GM21786 (cell line): ENCODE results near the gene SLC13A4.
"Not testable (repeated sequence)": the region's sequence is repeated elsewhere in the genome, so short reads cannot be mapped to it uniquely, and the experiment has no call there.

Experiments
- ATAC-seq: cut with Tn5 transposase; IDR thresholded peaks from one replicate; pipeline ENCODE4 v1.9.1; 2021; ENCODE audit not compliant: unreplicated experiment

SLC13A4 gene

DNA sequence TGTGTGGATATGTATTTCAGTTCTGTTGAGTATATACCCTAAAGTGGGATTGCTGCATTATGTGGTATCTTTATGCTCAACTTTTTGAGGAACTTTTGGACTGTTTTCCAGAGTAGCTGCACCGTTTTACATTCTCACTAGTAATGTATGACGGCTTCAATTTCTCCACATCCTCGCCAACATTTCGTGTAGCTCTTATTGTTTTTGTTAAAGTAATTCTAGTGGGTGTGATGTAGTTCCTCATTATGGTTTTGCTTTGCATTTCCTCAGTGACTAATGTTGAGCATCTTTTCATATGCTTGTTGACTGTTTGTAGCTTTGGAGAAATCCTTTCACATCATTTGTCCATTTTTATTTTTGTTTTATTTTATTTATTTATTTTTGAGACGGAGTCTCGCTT is 61.1 kb downstream of the SLC13A4 start:
- ATAC-seq = no peak

DNA sequence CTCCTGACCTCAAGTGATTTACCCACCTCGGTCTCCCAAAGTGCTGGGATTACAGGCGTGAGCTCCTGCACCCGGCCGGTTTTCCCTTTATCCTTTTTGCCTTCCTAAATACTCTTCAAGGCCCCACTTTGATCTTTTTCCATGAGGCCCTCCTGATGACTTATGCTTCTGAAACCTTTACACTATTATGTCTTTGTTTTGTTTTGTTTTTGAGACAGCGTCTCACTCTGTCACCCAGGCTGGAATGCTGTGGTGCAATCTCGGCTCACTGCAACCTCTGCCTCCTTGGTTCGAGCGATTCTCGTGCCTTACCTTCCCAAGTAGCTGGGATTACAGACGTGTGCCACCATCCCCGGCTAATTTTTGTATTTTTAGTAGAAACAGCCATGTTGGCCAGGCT is 61.8 kb downstream of the SLC13A4 start:
- ATAC-seq = no peak

DNA sequence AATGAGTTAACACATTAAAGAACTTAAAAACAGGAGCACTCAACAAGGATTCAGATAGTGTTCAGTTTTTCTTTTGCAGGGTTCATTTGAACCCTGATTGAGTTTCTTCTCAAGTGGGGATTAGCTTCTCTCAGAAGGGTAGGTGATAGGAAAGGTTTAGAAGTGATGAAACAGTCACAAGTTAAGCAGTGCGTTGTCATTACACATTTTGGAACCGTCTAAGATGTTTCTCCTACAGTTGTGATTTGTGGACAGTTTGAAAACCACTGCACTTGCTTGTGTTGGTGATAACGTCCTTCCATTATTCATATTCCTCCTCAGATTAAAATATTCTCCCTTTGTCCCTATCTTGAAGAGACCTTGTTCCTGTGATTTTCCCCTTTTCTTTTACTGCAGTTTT is 62.9 kb downstream of the SLC13A4 start:
- no peak for ATAC-seq

DNA sequence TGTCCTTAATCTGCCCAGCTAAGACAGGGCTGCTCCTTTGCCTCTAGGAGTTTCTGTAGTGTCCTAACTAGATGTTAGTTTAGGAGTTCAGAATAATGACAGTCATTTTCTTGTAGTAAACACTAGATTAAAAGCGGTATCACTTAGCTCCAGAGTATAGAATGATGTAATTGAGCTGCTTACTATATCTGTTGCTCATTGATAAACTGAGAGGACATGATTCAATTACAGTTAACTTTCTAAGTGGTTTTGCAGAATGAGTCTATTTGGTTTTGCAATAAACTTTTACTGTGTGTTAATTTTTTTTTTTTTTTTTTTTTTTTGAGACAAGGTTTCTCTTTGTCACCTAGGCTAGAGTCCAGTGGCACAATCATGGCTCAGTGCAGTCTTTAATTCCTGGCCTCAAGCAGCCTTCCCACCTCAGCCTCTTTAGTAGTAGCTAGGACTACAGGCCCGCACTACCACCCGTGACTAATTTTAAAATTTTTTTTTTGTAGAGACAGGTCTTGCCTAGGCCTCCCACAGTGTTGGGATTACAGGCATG is 63.9 kb downstream of the SLC13A4 start:
- ATAC-seq = no peak

DNA sequence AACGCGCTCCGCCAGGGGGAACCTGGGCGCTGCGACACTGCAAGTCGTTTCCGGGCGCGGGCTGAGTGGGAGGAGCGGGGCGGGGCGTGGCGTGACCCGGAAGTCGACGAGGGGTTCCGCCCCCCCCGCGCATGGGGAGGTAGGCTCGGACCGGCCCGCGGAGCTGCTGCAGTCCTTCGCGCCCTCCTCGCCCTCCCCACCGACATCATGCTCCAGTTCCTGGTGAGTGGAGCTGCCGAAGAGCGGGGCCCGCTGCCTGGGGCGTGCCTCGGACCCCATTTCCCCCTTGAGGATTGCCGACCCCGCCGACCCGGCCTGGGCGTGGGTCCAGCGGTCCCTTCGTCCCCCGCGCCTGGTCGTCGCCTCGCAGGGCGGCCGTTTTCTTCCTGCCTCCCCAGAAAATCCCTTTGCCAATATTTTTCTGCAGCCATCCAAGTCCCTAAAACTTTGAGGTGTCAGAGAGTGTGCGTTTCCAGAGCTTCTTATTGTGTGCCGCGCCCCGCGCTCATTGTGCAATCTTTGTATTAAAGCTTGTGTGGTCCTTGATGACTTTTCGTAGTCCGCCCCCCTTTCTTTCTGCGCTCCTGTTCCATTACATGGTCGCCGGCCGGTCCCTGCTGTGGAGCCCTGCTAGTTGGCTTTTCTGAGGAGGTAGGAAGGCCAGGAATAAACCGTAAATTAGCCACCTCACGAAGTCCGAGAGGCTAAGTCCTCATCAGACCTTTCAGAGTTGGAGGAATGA is 65.4 kb downstream of the SLC13A4 start, which contains the start of gene STMP1:
TSS of gene STMP1 (plus strand) at position 142 of the 742 bp plus-strand sequence.
- ATAC-seq = peak; percentile 88

DNA sequence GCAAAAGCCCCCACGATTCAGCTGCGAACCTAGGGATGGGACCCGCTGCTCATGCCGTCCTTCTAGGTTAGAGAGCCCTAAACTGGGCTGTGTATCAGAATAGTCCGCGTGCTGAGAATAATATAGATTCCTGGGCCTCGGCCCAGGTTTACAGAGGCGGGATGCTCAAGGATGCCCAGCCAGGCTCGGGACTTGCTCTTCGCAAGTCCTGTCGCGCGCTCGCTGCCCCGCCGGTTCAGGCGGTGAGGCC is 65.9 kb downstream of the SLC13A4 start:
- peak; percentile 13 for ATAC-seq

DNA sequence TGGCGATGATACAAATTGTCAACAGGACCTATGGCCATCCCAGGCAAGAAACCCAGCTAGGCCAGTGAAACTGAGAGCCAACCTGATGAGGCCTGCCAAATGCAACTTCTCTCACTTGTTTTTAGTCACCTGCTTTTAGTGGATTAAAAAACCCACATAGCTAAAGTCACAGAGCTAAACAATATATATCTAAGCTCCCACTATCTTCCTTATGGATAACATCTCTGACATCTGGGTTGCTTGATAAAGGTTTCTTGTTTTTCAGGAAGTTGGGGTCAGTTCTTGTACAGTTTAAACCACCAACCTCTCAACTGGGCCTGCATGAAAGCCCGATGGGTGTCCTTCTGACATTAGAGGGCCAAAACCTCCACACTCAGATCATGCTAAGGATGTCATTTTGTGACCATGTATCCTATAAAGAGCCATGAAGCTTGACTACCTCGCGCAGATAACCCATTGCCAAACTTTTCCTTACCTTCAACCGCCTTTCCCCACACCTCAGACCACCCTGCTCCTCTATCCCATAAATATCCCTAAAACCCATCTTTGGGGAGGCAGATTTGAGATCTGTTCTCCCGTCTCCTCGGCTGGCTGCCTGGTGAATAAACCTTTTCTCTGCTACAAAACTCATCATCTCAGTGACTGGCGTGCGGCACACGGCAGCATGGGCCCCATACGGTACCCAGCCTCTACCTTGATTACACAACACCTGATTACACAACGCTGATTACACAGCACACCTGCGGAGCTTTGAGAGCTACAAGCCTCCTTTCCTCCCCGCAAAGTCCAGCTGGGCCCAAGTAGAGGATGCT is 66.5 kb downstream of the SLC13A4 start:
- no peak for ATAC-seq

DNA sequence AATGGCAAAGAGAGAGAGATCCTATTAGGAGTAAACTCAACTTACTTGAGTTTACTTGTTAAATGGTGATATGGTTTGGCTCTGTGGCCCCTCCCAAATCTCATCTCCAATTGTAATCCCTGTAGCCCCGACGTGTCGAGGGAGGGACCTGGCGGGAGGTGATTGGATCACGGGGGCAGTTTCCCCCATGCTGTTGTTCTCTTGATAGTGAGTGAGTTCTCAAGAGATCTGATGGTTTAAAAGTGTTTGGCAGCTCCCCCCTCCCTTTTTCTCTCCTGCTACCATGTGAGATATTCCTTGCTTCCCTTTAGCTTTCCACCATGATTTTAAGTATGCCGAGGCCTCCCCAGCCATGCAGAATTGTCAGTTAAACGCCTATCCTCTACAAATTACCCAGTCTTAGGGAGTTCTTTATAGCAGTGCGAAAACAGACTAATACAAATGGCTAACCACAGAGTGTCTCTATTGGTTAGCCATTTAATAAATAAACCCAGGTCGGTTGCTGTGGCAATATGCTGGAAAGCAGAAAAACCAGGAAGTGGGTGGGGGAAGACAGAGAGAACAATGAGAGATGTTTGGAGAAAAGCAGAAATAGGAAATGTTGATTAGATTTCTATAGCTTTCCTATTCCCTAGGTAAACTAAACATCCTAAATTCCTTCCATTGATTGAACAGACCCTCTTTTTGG is 68.7 kb downstream of the SLC13A4 start:
- ATAC-seq = no peak

DNA sequence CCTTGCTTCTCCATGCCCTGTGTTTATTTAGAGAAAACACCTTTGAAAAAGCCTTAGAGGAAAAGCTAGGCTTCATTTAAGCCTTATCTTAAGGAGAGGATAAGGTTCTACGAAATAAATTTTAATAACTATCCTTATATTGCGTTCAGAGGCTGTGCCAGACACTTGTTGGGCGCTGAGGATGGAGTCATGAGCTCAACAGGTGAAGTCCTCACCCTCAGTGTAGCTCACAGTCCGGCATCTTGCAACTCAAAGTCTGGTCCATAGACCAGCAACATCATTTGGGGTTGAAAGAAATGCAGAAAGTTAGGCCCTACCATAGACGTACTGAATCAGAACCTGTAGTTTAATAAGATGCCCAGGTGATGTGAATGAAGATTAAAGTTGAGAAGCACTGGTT is 69.4 kb downstream of the SLC13A4 start:
- ATAC-seq = no peak

DNA sequence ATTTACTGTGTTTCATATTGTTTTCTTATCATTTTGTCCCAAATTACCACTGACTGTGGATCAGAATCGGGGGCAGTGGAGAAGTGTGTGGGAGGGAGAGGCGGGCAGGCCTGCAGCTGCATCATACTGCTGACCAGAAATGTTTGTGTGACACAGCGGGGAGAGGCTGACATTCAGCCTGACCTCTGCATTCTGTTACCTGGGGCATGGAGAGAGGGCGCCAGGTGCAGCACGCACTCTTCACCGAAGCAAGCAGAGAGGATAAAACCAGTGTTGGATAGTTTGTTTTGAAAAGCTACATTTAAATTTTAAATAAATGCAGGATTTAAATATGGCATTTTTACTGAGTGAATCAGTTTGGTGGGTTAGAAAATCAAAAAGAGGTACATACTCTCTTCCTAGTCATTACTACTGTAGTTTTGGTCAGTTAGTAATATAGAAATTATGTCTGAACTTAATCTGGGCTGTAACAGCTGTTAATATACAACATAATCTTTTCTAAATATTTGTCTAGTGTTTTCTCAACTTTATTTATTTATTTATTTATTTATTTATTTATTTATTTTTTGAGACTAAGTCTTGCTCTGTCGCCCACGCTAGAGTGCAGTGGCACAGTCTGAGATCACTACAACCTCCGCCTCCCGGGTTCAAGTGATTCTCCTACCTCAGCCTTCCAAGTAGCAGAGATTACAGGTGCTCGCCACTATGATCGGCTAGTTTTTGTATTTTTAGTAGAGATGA is 74.5 kb downstream of the SLC13A4 start:
- no peak for ATAC-seq

DNA sequence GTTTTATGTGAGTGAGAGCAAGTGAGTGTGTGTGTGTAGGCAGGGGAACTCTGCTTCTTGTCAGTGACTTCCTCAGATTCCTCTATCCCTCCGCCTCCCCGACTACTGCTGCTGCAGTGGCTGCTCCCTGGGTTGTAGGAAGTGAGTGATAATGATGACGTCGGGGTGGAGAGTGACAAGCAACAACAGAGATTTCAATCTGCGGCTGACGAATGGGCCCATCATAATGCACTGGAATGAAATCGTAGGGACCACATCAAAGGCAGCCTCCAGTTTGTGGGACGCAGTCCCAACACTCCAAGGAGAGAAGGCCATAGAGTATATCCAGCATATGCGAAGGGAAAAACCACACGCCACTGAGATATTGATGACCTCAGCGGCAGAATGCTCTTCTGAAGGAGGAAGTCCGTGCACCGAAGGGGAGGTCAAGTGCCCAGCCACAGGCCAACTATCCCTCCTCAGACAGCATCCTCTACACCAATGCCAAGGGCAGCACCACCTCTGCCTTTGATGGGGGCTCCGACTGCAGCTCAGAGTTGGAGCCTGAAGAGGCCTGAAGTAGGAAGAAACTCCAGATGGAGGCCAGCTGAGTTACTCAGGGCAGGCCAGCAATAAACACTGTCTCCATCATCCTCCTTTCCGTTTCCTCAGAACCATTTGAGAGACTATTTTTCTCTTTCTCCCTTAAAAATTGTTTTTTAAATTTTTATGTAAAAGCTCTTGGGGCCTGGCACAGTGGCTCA is 77.0 kb downstream of the SLC13A4 start:
- no peak for ATAC-seq

DNA sequence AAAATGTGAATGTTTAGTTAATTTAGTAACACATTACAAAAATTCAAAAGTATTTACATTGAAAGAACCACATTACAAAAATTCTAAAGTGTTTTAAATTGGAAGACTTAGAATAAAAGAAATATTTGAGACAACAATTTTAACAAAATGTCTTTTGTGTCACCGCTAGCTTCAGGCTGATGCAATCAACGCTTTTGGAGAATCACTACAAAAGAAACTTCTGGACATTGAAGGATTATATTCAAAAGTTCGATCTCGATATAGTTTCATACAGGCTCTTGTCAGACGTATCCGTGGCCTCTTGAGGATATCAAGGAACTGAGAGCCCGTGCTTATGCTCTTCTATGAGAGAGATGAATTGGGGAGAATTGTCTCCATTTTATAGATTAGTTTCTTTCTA is 79.8 kb downstream of the SLC13A4 start:
- no peak for ATAC-seq

DNA sequence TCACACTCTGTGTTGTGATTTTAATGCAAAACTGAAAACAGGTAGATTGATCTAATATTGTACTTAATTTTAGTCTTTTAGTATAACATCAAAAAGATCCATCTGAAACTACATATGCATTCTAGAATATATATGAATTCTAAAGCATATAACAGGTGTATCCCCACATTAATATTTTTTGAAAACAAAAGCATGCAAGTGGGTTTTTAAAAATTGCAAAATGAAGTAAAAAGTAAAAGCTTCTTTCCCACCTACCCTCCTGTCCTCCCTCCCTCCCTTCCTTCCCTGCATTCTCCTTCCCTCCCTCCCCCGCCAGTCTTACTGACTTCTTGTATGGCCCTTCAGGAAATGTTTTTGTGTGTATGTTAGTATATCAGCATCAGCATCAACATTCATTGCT is 80.2 kb downstream of the SLC13A4 start:
- no peak for ATAC-seq

DNA sequence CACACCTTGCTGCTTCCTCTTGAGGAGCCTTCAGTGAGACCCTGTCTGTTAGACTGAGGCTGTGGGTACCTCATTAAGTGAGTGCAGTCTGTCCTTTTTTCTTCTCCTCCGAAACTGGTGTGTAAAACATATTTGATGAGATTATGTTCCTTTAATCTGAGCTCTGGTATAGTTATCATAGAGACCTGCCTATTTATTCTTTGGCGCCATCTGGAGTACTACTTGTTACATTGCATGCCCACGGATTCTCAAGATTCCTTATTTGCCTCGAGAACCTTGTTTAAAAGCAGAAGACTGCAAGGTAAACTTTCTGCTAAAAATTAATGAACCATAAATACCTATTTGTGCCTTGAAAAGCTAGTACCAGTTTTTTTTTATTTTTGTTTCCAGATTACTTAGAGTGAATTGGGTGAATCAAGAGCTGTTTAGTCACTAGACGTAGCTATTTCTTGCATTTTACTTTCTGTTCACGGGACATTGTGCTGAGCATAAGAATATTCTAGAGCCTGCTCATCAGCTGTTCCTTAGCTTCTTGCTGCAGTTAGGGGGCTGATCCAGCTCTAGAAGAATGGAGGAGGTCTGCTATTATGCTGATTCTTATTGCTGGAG is 82.6 kb downstream of the SLC13A4 start:
- peak; percentile 67 for ATAC-seq

DNA sequence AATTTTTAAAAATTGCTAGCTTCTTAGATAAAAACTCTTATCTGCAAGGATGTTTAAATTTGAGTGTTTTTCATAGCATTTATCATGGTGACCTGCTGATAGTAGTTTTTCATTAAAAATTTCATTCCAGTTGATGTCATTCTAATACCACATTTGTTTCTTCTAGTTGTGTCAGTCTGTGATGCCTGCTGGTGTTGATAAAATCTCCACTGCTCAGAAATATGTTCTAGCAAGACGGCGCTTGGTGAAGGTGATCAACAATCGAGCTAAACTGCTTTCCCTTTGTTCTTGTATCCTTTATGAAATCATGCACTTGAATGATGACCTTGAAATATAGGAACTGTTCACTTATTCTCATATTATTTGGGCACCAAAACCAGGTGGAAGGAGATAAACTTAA is 83.3 kb downstream of the SLC13A4 start:
- ATAC-seq = no peak

DNA sequence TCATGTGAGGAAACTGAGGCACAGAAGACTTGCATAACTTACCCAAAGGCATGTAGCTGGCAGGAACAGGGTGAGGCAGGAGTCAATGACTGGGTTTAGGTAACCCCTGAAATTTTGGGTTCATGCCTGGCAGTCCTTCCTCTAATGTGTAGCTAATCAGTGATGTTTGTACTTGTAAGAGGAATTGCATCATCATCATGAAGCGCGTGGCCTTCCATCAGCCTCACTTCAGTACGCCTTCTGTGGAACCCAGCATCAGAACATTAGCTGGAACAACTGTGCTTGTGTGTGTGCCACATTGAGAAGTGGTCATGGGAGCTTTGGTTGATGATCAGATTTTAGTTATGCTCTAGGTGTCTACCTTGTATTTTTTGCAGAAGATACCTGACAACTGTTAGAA is 83.8 kb downstream of the SLC13A4 start:
- ATAC-seq = no peak

DNA sequence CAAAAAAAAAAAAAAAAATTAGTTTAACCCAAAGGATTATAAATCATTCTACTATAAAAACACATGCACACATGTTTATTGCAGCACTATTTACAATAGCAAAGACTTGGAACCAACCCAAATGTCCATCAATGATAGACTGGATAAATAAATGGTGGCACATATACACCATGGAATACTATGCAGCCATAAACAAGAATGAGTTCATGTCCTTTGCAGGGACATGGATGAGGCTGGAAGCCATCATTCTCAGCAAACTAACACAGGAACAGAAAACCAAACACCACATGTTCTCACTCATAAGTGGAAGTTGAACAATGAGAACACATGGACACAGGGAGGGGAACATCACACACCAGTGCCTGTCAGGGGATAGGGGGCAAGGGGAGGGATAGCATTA is 88.3 kb downstream of the SLC13A4 start:
- ATAC-seq = not testable (repeated sequence)

DNA sequence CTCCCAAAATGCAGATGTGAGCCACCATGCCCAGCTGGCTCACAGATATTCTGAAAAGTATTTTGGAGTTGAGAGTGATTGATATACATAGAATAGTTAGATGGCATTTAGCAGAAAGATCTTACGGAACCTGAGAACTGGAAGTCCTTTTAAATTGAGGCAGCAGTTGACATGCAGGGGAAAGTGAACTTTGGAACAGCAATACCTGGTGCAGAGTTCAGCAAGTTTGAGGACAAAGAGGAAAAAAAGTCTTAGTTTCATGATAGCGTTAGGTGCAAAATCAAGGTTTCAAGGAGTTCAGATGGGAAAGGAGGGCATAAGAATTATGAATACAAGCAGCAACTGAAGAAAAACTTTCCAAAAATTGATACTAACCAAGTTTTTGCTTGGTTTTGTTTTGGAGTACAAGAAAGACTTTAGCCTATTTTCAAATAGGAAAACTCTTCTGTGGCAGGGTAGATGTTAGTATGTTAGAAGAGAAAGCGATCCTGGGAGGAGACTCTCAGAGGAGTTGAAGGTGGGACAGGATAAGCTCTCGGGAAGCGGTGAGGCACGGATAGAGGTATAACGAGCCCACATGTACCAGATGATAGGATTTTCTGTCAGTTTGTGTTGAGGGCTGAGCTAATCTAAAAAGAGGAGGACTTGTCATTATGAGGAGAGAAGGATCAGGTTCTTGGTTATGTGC is 93.7 kb downstream of the SLC13A4 start:
- ATAC-seq = no peak
